SK-N-SH treated with all-trans-retinoic acid at 6 μM for 48 hours (cell line): ENCODE results near the gene TRIM56.

ENCODE experiments used
- ATAC-seq: fragments of 200-7000 bp; cut with Tn5 transposase; 3 replicates; pipeline ENCODE4 v1.9.1; 2020; ENCODE audit warnings: mild to moderate bottlenecking, moderate library complexity
- ARNTL ChIP-seq: fragments of 450-650 bp; formaldehyde crosslinking; IDR thresholded peaks from 2 replicates; pipeline ENCODE4 v1.5.0; 2020; ENCODE audit warnings: low read depth, mild to moderate bottlenecking, moderate library complexity, borderline replicate concordance
- BACH2 ChIP-seq: fragments of 250-450 bp; sonication (Bioruptor Pico); IDR thresholded peaks from 2 replicates; pipeline ENCODE4 v1.9.0; 2021; ENCODE audit warnings: mild to moderate bottlenecking, borderline replicate concordance
- CREB5 ChIP-seq: fragments of 250-450 bp; sonication (Bioruptor Pico); IDR thresholded peaks from 2 replicates; pipeline ENCODE4 v1.5.1; 2020; ENCODE audit warnings: low read depth, mild to moderate bottlenecking, moderate library complexity
- CSDC2 ChIP-seq: fragments of 250-450 bp; sonication (Bioruptor Pico); IDR thresholded peaks from 2 replicates; pipeline ENCODE4 v1.5.0; 2020; ENCODE audit warnings: mild to moderate bottlenecking, moderate library complexity
- CSRNP3 ChIP-seq: fragments of 250-450 bp; sonication (Bioruptor Pico); IDR thresholded peaks from 2 replicates; pipeline ENCODE4 v1.5.1; 2021; ENCODE audit warnings: mild to moderate bottlenecking, moderate library complexity
- ESRRG ChIP-seq: fragments of 250-450 bp; sonication (Bioruptor Pico); IDR thresholded peaks from 2 replicates; pipeline ENCODE4 v1.6.1; 2021; ENCODE audit warnings: mild to moderate bottlenecking
- GLIS3 ChIP-seq: fragments of 250-450 bp; sonication (Bioruptor Pico); IDR thresholded peaks from 2 replicates; pipeline ENCODE4 v1.5.0; 2020; ENCODE audit warnings: mild to moderate bottlenecking, moderate library complexity
- ISL1 ChIP-seq: fragments of 250-450 bp; sonication (Bioruptor Pico); IDR thresholded peaks from 2 replicates; pipeline ENCODE4 v2.1.2; 2022; ENCODE audit warnings: mild to moderate bottlenecking, moderate library complexity
- OSR1 ChIP-seq: fragments of 250-450 bp; sonication (Bioruptor Pico); IDR thresholded peaks from 2 replicates; pipeline ENCODE4 v1.8.0; 2022; ENCODE audit warnings: moderate library complexity, mild to moderate bottlenecking, inconsistent platforms
- POU6F1 ChIP-seq: fragments of 250-450 bp; sonication (Bioruptor Pico); IDR thresholded peaks from 2 replicates; pipeline ENCODE4 v1.8.0; 2021; ENCODE audit warnings: low read depth, mild to moderate bottlenecking, moderate library complexity, borderline replicate concordance
- PPARA ChIP-seq: fragments of 250-450 bp; sonication (Bioruptor Pico); IDR thresholded peaks from 2 replicates; pipeline ENCODE4 v1.5.0; 2020; ENCODE audit warnings: mild to moderate bottlenecking, borderline replicate concordance
- RARB ChIP-seq: fragments of 250-450 bp; sonication (Bioruptor Pico); IDR thresholded peaks from 2 replicates; pipeline ENCODE4 v1.8.0; 2021; ENCODE audit warnings: mild to moderate bottlenecking, moderate library complexity
- SNAI2 ChIP-seq: fragments of 250-450 bp; sonication (Bioruptor Pico); IDR thresholded peaks from 2 replicates; pipeline ENCODE4 v1.5.0; 2020; ENCODE audit warnings: mild to moderate bottlenecking, moderate library complexity
- TCF4 ChIP-seq: fragments of 250-450 bp; sonication (Bioruptor Pico); IDR thresholded peaks from 2 replicates; pipeline ENCODE4 v1.8.0; 2021; ENCODE audit warnings: mild to moderate bottlenecking, moderate library complexity, borderline replicate concordance
- TOX ChIP-seq: fragments of 250-450 bp; sonication (Bioruptor Pico); IDR thresholded peaks from 2 replicates; pipeline ENCODE4 v1.8.0; 2021; ENCODE audit warnings: mild to moderate bottlenecking, moderate library complexity, borderline replicate concordance
- ZC3H10 ChIP-seq: fragments of 250-450 bp; sonication (Bioruptor Pico); IDR thresholded peaks from 2 replicates; pipeline ENCODE4 v1.5.1; 2021; ENCODE audit warnings: mild to moderate bottlenecking, moderate library complexity
- ZFP3 ChIP-seq: fragments of 250-450 bp; sonication (Bioruptor Pico); IDR thresholded peaks from 2 replicates; pipeline ENCODE4 v1.5.0; 2020; ENCODE audit warnings: mild to moderate bottlenecking, moderate library complexity
- ZFP30 ChIP-seq: fragments of 450-650 bp; formaldehyde crosslinking; IDR thresholded peaks from 2 replicates; pipeline ENCODE4 v1.5.0; 2022; ENCODE audit warnings: mild to moderate bottlenecking, moderate library complexity
- ZNF565 ChIP-seq: fragments of 450-650 bp; formaldehyde crosslinking; conservative IDR thresholded peaks from 2 replicates; pipeline ENCODE4 v1.5.0; 2020; ENCODE audit warnings: low read depth, mild to moderate bottlenecking, moderate library complexity
- ZNF70 ChIP-seq: fragments of 450-650 bp; formaldehyde crosslinking; IDR thresholded peaks from 2 replicates; pipeline ENCODE4 v1.5.0; 2020; ENCODE audit warnings: mild to moderate bottlenecking, moderate library complexity
- ZNF8 ChIP-seq: fragments of 450-650 bp; formaldehyde crosslinking; IDR thresholded peaks from 2 replicates; pipeline ENCODE4 v1.5.0; 2020; ENCODE audit warnings: mild to moderate bottlenecking, moderate library complexity
- TF ChIP-seq, protein P1 (sequence below): fragments of 250-450 bp; sonication (Bioruptor Pico); IDR thresholded peaks from 2 replicates; pipeline ENCODE4 v1.5.0; 2020; ENCODE audit warnings: mild to moderate bottlenecking, moderate library complexity
- TF ChIP-seq, protein P2 (sequence below): fragments of 250-450 bp; sonication (Bioruptor Pico); IDR thresholded peaks from 2 replicates; pipeline ENCODE4 v1.8.0; 2020; ENCODE audit warnings: mild to moderate bottlenecking, moderate library complexity, borderline replicate concordance

The TRIM56 gene

GRCh38 chr7:101108330-101108857, 23.1 kb downstream of the TRIM56 start (continued):
- no peak for TF ChIP-seq SNAI2 (CRISPR knock-in tag)
- no peak for TF ChIP-seq ESRRG (CRISPR knock-in tag)

GRCh38 chr7:101108961-101109360, 23.7 kb downstream of the TRIM56 start:
- TF ChIP-seq ZFP3 (0 out of 2 replicates have a peak, but pooled peaks have one; percentile 36), ZNF565 (CRISPR knock-in tag) (no peak)
- TF ChIP-seq, all 23 proteins: peak for 1
- ATAC-seq, result peak; percentile 66

- no peak for TF ChIP-seq CSRNP3 (CRISPR knock-in tag)
- no peak for TF ChIP-seq ZNF8
- no peak for TF ChIP-seq GLIS3
- TF ChIP-seq ESRRG (CRISPR knock-in tag), result no peak
- TF ChIP-seq ZNF70 (CRISPR knock-in tag), result no peak
- TF ChIP-seq ZFP30 (CRISPR knock-in tag), result no peak
- TF ChIP-seq OSR1 (CRISPR knock-in tag), result no peak
- TF ChIP-seq BACH2, result no peak
- TF ChIP-seq CREB5 (CRISPR knock-in tag), result no peak
- TF ChIP-seq ARNTL (CRISPR knock-in tag), result no peak
- TF ChIP-seq ISL1, result no peak
- TF ChIP-seq, protein P1, sequence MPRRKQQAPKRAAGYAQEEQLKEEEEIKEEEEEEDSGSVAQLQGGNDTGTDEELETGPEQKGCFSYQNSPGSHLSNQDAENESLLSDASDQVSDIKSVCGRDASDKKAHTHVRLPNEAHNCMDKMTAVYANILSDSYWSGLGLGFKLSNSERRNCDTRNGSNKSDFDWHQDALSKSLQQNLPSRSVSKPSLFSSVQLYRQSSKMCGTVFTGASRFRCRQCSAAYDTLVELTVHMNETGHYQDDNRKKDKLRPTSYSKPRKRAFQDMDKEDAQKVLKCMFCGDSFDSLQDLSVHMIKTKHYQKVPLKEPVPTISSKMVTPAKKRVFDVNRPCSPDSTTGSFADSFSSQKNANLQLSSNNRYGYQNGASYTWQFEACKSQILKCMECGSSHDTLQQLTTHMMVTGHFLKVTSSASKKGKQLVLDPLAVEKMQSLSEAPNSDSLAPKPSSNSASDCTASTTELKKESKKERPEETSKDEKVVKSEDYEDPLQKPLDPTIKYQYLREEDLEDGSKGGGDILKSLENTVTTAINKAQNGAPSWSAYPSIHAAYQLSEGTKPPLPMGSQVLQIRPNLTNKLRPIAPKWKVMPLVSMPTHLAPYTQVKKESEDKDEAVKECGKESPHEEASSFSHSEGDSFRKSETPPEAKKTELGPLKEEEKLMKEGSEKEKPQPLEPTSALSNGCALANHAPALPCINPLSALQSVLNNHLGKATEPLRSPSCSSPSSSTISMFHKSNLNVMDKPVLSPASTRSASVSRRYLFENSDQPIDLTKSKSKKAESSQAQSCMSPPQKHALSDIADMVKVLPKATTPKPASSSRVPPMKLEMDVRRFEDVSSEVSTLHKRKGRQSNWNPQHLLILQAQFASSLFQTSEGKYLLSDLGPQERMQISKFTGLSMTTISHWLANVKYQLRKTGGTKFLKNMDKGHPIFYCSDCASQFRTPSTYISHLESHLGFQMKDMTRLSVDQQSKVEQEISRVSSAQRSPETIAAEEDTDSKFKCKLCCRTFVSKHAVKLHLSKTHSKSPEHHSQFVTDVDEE (CRISPR knock-in tag), result no peak
- no peak for TF ChIP-seq RARB
- no peak for TF ChIP-seq ZNF565 (CRISPR knock-in tag)
- no peak for TF ChIP-seq TCF4 (CRISPR knock-in tag)
- TF ChIP-seq, protein P2, sequence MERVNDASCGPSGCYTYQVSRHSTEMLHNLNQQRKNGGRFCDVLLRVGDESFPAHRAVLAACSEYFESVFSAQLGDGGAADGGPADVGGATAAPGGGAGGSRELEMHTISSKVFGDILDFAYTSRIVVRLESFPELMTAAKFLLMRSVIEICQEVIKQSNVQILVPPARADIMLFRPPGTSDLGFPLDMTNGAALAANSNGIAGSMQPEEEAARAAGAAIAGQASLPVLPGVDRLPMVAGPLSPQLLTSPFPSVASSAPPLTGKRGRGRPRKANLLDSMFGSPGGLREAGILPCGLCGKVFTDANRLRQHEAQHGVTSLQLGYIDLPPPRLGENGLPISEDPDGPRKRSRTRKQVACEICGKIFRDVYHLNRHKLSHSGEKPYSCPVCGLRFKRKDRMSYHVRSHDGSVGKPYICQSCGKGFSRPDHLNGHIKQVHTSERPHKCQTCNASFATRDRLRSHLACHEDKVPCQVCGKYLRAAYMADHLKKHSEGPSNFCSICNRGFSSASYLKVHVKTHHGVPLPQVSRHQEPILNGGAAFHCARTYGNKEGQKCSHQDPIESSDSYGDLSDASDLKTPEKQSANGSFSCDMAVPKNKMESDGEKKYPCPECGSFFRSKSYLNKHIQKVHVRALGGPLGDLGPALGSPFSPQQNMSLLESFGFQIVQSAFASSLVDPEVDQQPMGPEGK (CRISPR knock-in tag), result no peak
- TF ChIP-seq ZC3H10 (CRISPR knock-in tag), result no peak
- no peak for ATAC-seq
Observed at GRCh38 chr7:101109368-101109767, 24.1 kb downstream of the TRIM56 start.

- no peak for TF ChIP-seq ZC3H10 (CRISPR knock-in tag)
- TF ChIP-seq CSRNP3 (CRISPR knock-in tag), result no peak
- TF ChIP-seq SNAI2 (CRISPR knock-in tag), result no peak
- no peak for TF ChIP-seq POU6F1
- TF ChIP-seq ZNF565 (CRISPR knock-in tag), result no peak
- no peak for TF ChIP-seq ZNF70 (CRISPR knock-in tag)
- no peak for TF ChIP-seq ISL1
- no peak for TF ChIP-seq PPARA (CRISPR knock-in tag)
- TF ChIP-seq TOX (CRISPR knock-in tag), result no peak
- no peak for TF ChIP-seq RARB
- no peak for TF ChIP-seq BACH2
- no peak for TF ChIP-seq TCF4 (CRISPR knock-in tag)
- TF ChIP-seq CSDC2, result no peak
- TF ChIP-seq ARNTL (CRISPR knock-in tag), result no peak
- TF ChIP-seq GLIS3, result no peak
- TF ChIP-seq, protein P2 (CRISPR knock-in tag), result no peak
- ATAC-seq, result no peak
Observed at GRCh38 chr7:101111261-101111660, 26.0 kb downstream of the TRIM56 start.
